H1 (cell line): ENCODE measurements around the gene UBB. TPM values are rescaled to one million over a fixed set of nuclear protein-coding genes. Genes with fewer than 3 reads are reported as not detected.

Source experiments
- USF2 ChIP-seq: IDR thresholded peaks from 2 replicates; pipeline ENCODE4 v1.6.1; 2011; ENCODE audit warnings: low read length, improper control_type of control experiment
- ZNF274 ChIP-seq: IDR thresholded peaks from 2 replicates; pipeline ENCODE4 v1.7.0; 2012; ENCODE audit warnings: low read length, borderline replicate concordance; ENCODE audit errors: extremely low read depth
- polyA plus RNA-seq, 7 experiments: library from polyadenylated mRNA; depleted of rRNA in 3 of 7; stranded (reverse) in 5 of 7; unstranded in 2 of 7; fragments of >200 nt in 5 of 7; fragments of 200-250 nt in 2 of 7; gene quantifications; 1 replicate in 5 of 7; 2 replicates in 1 of 7; 4 replicates in 1 of 7; pipeline versions ENCODE4 v1.2.1 to v1.2.3, GENCODE V29; 2011 to 2013; ENCODE audit warnings: missing spikeins in 2 of 7, mixed read lengths in 2 of 7
- total RNA-seq: library from RNA; stranded (reverse); fragmentation: NEBNext Ultra II Directional; extraction: Animal tissue kit (Norgen Biotek cat#: 25700); gene quantifications from 2 replicates; pipeline ENCODE4 v1.2.1, GENCODE V29; 2021

Gene UBB
- total and polyA plus RNA-seq, 2 of the 8 experiments (the other 6 are each of a cell fraction or from before 2014, with no cell fraction given), result 1,597 to 1,605 TPM

DNA sequence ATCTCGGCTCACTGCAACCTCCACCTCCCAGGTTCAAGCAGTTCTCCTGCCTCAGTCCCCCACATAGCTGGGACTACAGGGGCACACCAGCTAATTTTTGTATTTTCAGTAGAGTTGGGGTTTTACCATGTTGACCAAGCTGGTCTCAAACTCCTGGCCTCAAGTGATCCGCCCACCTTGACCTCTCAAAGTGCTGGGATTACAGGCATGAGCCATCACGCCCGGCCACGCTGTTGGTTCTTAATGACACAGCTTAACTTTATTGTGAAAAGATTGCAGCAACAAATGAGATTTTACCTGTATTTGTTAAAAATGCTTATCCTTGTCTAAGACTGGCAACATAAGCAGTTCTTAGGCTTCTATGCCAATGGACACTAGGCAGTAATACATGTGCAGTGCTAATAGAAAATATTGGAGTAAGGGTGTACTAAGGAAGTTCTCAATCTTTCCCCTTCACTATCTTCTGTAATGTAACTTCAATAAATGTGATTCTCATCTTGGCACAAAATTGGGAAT, 2.9 kb downstream of the UBB start (continued):
- TF ChIP-seq USF2, result no peak
- no peak for TF ChIP-seq ZNF274
